Motor neuron (in vitro differentiated cells): ENCODE results near the gene FHIT. TPM values are rescaled to one million over a fixed set of nuclear protein-coding genes. Genes with fewer than 3 reads are reported as not detected.

Experiments used
- ATAC-seq, 8 experiments: fragments of 200-7000 bp; cut with Tn5 transposase; replicated peaks in 6 of 8; 2 replicates each; pipeline ENCODE4 v1.8.0; 2021; ENCODE audit warnings: mild to moderate bottlenecking in 8 of 8, moderate library complexity in 8 of 8
- H3K27ac ChIP-seq, 2 donors: fragments of 250-450 bp; sonication (Bioruptor Pico); 2 replicates each; pipeline ENCODE4 v1.9.0; 2021; ENCODE audit warnings: antibody characterized with exemption in 2 of 2, mild to moderate bottlenecking in 2 of 2, moderate library complexity in 1 of 2
- H3K4me1 ChIP-seq, 2 donors: fragments of 250-450 bp; sonication (Bioruptor Pico); replicated peaks in 1 of 2; 2 replicates each; pipeline ENCODE4 v1.6.1; 2021; ENCODE audit warnings: antibody characterized with exemption in 2 of 2, mild to moderate bottlenecking in 2 of 2, moderate library complexity in 1 of 2
- H3K4me3 ChIP-seq, 5 donors: fragments of 250-450 bp; sonication (Bioruptor Pico); 2 replicates each; pipeline ENCODE4 v1.9.0; 2021; ENCODE audit warnings: antibody characterized with exemption in 5 of 5, mild to moderate bottlenecking in 5 of 5, moderate library complexity in 4 of 5
- WGBS, 10 experiments: fragments of 450-650 bp; shearing (Covaris generic); methylation state at CpG; one replicate each; pipeline ENCODE4 v1.0.0; 2022; 5-methylcytosine and 5-hydroxymethylcytosine counted together
- in situ Hi-C, 9 experiments: fragments of 400-800 bp; cut with MboI; loops; one replicate each; pipeline ENCODE4 v1.15.0; 2021; ENCODE audit warnings: low sequenced_read_pairs in 9 of 9, low pct_unique_long_range_greater_than_20kb in 2 of 9; ENCODE audit not compliant: unreplicated experiment in 9 of 9
- total RNA-seq, 8 experiments: library from RNA; unstranded; fragments of 300-600 nt; gene quantifications; 2 replicates each; pipeline versions ENCODE4 v1.2.3 to v1.2.4, GENCODE V29; 2022

Gene FHIT
- total RNA-seq, 8 experiments from 2014 or later: 1.6 to 25.1 (median 12.1) TPM

GRCh38 chr3:60215946-60216345 is 1035.3 kb downstream of the FHIT start:
- ATAC-seq: no peak
- Histone ChIP-seq H3K27ac (no peak overlapping the region), H3K4me1 (no peaks in the 10 kb centered on the region), H3K4me3 (no peak overlapping the region)
- in situ Hi-C loops: no loop called here
- WGBS, 10 experiments: 89 to 100% (median 100%) methylated on average over 1 of the region's 1 CpG; no CpG with 5 or more reads in 4 of the 10 experiments

DNA sequence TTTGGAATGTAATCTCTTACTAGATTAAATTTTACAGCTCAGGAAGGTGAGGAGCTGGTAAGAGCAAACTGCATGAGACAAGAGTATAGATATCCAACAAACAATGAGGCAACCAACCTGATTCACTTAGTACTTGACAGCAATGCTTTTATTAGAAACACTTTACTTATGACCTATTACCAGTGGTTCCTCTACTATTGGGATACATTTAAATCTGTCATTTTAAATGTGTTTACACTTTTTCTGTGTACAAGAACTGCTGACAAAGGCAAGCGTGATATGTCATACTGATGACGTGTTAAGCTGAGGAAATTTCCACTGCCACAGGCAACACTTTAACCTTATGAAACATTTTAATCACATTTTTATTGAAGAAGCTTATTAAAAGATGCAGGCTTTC is 1043.3 kb downstream of the FHIT start:
- WGBS, 10 experiments: 53 to 100% (median 77%) methylated on average over 2 of the region's 2 CpGs; no CpG with 5 or more reads in 4 of the 10 experiments
- peak in 5 of 8 experiments; percentile 18 to 75 (median 59) for ATAC-seq
- H3K4me1 ChIP-seq: peaks cover 4% of the 10 kb centered on the region in 2 donors
- H3K27ac ChIP-seq: no peak overlapping the region
- in situ Hi-C loops: no loop called here
- H3K4me3 ChIP-seq: no peak overlapping the region

GRCh38 chr3:60206206-60206605 is 1045.0 kb downstream of the FHIT start:
- WGBS, 10 experiments: 7 to 100% (median 33%) methylated on average over 1 to 2 of the region's 2 CpGs; no CpG with 5 or more reads in 1 of the 10 experiments
- Histone ChIP-seq H3K4me1 (peaks cover 4% of the 10 kb centered on the region in 2 donors), H3K27ac (no peak overlapping the region), H3K4me3 (no peak overlapping the region)
- in situ Hi-C loops: no loop called here
- peak in 2 of 8 experiments; percentile 21 to 67 for ATAC-seq

GRCh38 chr3:60202052-60202726 is 1049.1 kb downstream of the FHIT start:
- in situ Hi-C loops: no loop called here
- 20 to 79% (median 55%) methylated on average over 1 to 3 of the region's 3 CpGs; no CpG with 5 or more reads in 2 of the 10 experiments for WGBS, 10 experiments
- no peak overlapping the region for H3K27ac ChIP-seq
- peaks cover 2 to 4% of the 10 kb centered on the region in 2 donors for H3K4me1 ChIP-seq
- no peak for ATAC-seq
- H3K4me3 ChIP-seq: no peak overlapping the region

DNA sequence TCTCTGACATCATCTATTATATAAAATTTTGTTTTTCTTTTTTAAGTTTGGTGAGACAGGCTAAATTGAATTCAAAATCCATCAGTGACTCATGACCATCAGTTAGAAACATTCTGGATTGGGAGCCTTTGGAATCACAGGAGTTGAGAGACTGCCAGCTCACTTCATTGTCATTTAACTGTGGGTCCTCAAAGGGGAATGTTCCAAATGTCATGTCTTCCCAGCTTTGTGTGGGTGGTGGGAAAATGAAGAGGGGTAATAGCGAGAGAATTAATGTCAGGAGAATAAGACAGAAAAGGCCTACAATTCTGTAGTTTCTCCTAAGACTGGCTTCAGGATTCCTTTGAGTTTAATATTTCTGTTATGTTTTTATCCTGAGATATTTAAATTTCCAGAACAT is 1051.9 kb downstream of the FHIT start:
- no peak overlapping the region for H3K4me3 ChIP-seq
- in situ Hi-C loops: no loop called here
- H3K4me1 ChIP-seq: no peaks in the 10 kb centered on the region
- 0 to 20% (median 0%) methylated on average over 1 of the region's 1 CpG; no CpG with 5 or more reads in 7 of the 10 experiments for WGBS, 10 experiments
- no peak for ATAC-seq
- H3K27ac ChIP-seq: no peak overlapping the region

- H3K4me3 ChIP-seq: no peak overlapping the region
- in situ Hi-C loops: no loop called here
- ATAC-seq: no peak
- 29 to 96% (median 82%) methylated on average over 1 to 5 of the region's 5 CpGs for WGBS, 10 experiments
- no peak overlapping the region for H3K27ac ChIP-seq
- no peaks in the 10 kb centered on the region for H3K4me1 ChIP-seq
These were observed 1053.0 kb downstream of the FHIT start for GRCh38 chr3:60198179-60198720.

- 89 to 100% (median 95%) methylated on average over 2 to 7 of the region's 7 CpGs; no CpG with 5 or more reads in 1 of the 10 experiments for WGBS, 10 experiments
- no peak overlapping the region for H3K27ac ChIP-seq
- in situ Hi-C loops: no loop called here
- H3K4me3 ChIP-seq: no peak overlapping the region
- peaks cover 2 to 7% of the 10 kb centered on the region in 2 donors for H3K4me1 ChIP-seq
- ATAC-seq: no peak
These were observed 1058.7 kb downstream of the FHIT start for GRCh38 chr3:60192297-60193114.

GRCh38 chr3:60190073-60190472 is 1061.2 kb downstream of the FHIT start:
- Histone ChIP-seq H3K4me3 (no peak overlapping the region), H3K27ac (no peak overlapping the region), H3K4me1 (peaks cover 5 to 7% of the 10 kb centered on the region in 2 donors)
- ATAC-seq: no peak
- 8 to 100% (median 78%) methylated on average over 1 to 2 of the region's 2 CpGs for WGBS, 10 experiments
- in situ Hi-C loops: no loop called here

DNA sequence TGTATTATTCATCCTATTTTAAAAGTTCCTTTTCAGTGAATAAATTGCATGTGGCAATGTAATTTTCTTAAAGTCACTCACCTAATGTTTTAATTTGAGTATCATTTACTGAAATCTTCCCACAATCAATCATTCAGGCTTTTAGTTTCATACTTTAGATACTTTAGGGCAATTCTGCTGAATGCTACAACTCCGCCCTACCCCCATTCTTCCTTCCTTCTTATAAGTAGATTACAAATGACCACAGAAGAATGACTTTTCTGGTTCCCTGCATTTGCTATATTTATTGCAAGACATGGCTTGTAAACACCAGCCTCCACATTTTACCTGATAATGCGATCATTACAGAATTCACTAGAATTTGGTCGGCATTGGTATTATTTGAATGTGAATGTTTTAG is 1061.9 kb downstream of the FHIT start:
- 61 to 100% (median 89%) methylated on average over 1 to 3 of the region's 3 CpGs; no CpG with 5 or more reads in 2 of the 10 experiments for WGBS, 10 experiments
- no peak for ATAC-seq
- H3K4me1 ChIP-seq: peaks cover 5 to 7% of the 10 kb centered on the region in 2 donors
- in situ Hi-C loops: no loop called here
- H3K4me3 ChIP-seq: no peak overlapping the region
- no peak overlapping the region for H3K27ac ChIP-seq

DNA sequence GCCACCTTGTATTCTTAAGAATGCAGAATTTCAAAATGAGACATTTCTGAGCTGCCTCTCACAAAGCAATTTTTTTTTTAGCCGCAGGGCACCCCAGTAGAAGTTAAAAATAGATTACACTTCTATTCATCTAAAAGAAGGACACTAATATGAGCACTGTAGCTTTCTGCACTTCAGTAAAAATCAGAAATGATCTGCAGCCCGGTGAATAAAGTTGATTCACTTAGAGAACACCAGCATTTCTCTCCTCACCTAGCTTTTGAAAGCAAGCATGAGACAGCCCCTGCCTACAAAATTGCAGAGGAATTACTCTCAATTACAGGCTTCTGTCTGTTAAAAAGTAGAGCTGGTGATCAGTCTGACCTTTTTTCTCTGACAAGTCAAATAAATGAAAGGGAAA is 1062.4 kb downstream of the FHIT start:
- Histone ChIP-seq H3K27ac (no peak overlapping the region), H3K4me3 (no peak overlapping the region), H3K4me1 (peaks cover 5 to 7% of the 10 kb centered on the region in 2 donors)
- no peak for ATAC-seq
- WGBS, 10 experiments: 29 to 86% (median 60%) methylated on average over 1 to 2 of the region's 2 CpGs; no CpG with 5 or more reads in 1 of the 10 experiments
- in situ Hi-C loops: no loop called here

DNA sequence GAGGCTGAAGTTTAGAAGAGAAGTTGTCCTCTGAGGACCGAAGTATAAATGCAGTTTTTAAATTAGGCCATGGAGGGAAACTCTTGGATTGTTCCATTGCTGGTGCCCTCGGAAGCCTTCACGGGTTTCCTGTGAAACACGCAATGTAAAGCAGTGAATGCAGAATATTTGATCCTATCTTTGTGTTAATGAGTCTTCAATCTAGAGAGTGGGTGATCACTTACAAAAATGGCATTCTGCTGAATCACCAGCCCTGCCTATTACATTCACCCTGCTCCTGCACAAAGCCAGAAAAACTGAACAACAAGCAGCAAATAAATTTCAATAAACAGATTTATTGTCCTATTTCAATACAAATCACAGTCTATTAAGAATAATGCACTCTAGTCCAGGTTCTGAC is 1063.9 kb downstream of the FHIT start:
- H3K27ac ChIP-seq: no peak overlapping the region
- no peak overlapping the region for H3K4me3 ChIP-seq
- H3K4me1 ChIP-seq: peaks cover 5 to 7% of the 10 kb centered on the region in 2 donors
- 39 to 100% (median 84%) methylated on average over 1 to 4 of the region's 4 CpGs; no CpG with 5 or more reads in 2 of the 10 experiments for WGBS, 10 experiments
- peak in 4 of 8 experiments; percentile 44 to 79 (median 48) for ATAC-seq
- in situ Hi-C loops: no loop called here

DNA sequence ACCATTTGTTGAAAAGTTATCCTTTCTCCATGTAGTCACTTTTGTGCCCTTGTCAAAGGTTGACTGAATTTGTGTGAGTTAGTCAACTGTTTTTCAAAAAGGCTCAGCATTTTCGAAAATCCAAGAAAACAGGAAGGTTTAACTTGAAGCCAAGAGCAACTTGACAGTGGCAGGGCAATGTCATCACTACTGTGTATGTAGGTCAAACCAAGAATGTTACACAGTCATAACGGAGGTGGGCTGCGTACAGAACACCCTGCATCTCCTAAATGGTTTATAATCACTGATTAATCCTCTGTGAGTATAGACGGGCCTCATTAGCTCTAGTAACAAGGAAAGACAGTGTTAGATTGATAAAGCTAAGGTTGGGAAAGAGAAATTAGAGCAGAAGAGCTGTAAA is 1064.9 kb downstream of the FHIT start:
- no peak overlapping the region for H3K4me3 ChIP-seq
- H3K4me1 ChIP-seq: peaks cover 5 to 7% of the 10 kb centered on the region in 2 donors
- no peak for ATAC-seq
- H3K27ac ChIP-seq: no peak overlapping the region
- in situ Hi-C loops: no loop called here
- WGBS, 10 experiments: 49 to 100% (median 83%) methylated on average over 1 to 4 of the region's 4 CpGs; no CpG with 5 or more reads in 1 of the 10 experiments

DNA sequence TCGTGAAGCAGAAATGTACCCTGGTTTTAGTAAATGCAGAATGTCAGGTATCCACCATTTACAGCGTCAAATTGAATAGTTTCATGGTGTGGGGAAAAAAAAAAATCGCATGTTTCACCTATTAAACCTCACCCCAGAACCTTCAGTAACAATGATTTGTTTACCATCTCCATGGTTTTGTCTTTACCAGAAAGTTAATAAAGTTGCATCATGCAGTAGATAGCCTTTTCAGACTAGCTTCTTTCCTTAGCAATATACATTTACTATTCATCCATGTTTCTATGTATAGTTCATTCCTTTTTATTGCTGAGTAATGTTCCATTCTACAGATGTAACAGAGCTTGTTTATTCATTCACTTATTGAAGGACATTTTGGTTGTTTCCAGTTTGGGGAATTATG is 1066.1 kb downstream of the FHIT start:
- H3K4me3 ChIP-seq: no peak overlapping the region
- ATAC-seq: no peak
- H3K4me1 ChIP-seq: peaks cover 5 to 7% of the 10 kb centered on the region in 2 donors
- in situ Hi-C loops: no loop called here
- no peak overlapping the region for H3K27ac ChIP-seq
- 43 to 100% (median 87%) methylated on average over 1 to 3 of the region's 3 CpGs; no CpG with 5 or more reads in 2 of the 10 experiments for WGBS, 10 experiments
